ENCODE results near the gene SCFD2. TPM values are rescaled to one million over a fixed set of nuclear protein-coding genes. Genes with fewer than 3 reads are reported as not detected.
"Not testable (repeated sequence)": the region's sequence is repeated elsewhere in the genome, so short reads cannot be mapped to it uniquely, and the experiment has no call there.

The SCFD2 gene
- total RNA-seq, 2 experiments from 2014 or later, result 25.1 to 27.2 TPM

- ATAC-seq (no peak), DNase-seq (no peak)
- H3K4me3 Mint-ChIP-seq, result no peak overlapping the region
- peaks cover 12% of the 10 kb centered on the region for H3K36me3 Mint-ChIP-seq (ENCODE audit: low read depth)
- H3K9me3 Mint-ChIP-seq (ENCODE audit: insufficient read depth), result no peaks in the 10 kb centered on the region
- ChIA-PET CTCF (no interaction called here), POLR2A (no interaction called here)
- no peak overlapping the region for H3K27ac Mint-ChIP-seq
- H3K27me3 Mint-ChIP-seq (ENCODE audit: low read depth), result no peaks in the 10 kb centered on the region
- H3K4me1 Mint-ChIP-seq (ENCODE audit: low read depth), result peaks cover 6% of the 10 kb centered on the region
These were observed 218.2 kb downstream of the SCFD2 start for GRCh38 chr4:53147711-53148110.

- Mint-ChIP-seq H3K27ac (no peak overlapping the region), H3K4me1 (ENCODE audit: low read depth) (peaks cover 6% of the 10 kb centered on the region), H3K4me3 (no peak overlapping the region), H3K9me3 (ENCODE audit: insufficient read depth) (no peaks in the 10 kb centered on the region), H3K27me3 (ENCODE audit: low read depth) (no peaks in the 10 kb centered on the region), H3K36me3 (ENCODE audit: low read depth) (peaks cover 12% of the 10 kb centered on the region)
- ATAC-seq, result no peak
- ChIA-PET POLR2A (no interaction called here), CTCF (no interaction called here)
- DNase-seq, result no peak
These were observed 218.7 kb downstream of the SCFD2 start for GRCh38 chr4:53147197-53147596.

- H3K36me3 Mint-ChIP-seq (ENCODE audit: low read depth), result peaks cover 27% of the 10 kb centered on the region
- H3K4me3 Mint-ChIP-seq, result no peak overlapping the region
- H3K9me3 Mint-ChIP-seq (ENCODE audit: insufficient read depth), result no peaks in the 10 kb centered on the region
- H3K4me1 Mint-ChIP-seq (ENCODE audit: low read depth), result peaks cover 7% of the 10 kb centered on the region
- ChIA-PET POLR2A (no interaction called here), CTCF (no interaction called here)
- no peaks in the 10 kb centered on the region for H3K27me3 Mint-ChIP-seq (ENCODE audit: low read depth)
- H3K27ac Mint-ChIP-seq, result no peak overlapping the region
- ATAC-seq, result no peak
- no peak for DNase-seq
These were observed 224.6 kb downstream of the SCFD2 start for GRCh38 chr4:53141308-53141707.

GRCh38 chr4:53139256-53139655 lies 226.6 kb downstream of the SCFD2 start:
- H3K9me3 Mint-ChIP-seq (ENCODE audit: insufficient read depth); DNase-seq; H3K27me3 Mint-ChIP-seq (ENCODE audit: low read depth); ATAC-seq; H3K27ac Mint-ChIP-seq; H3K4me1 Mint-ChIP-seq (ENCODE audit: low read depth); CTCF ChIA-PET; H3K4me3 Mint-ChIP-seq; POLR2A ChIA-PET: not testable (repeated sequence)
- H3K36me3 Mint-ChIP-seq (ENCODE audit: low read depth), result peaks cover 20% of the 10 kb centered on the region

- Mint-ChIP-seq H3K36me3 (ENCODE audit: low read depth) (peaks cover 26% of the 10 kb centered on the region), H3K27me3 (ENCODE audit: low read depth) (no peaks in the 10 kb centered on the region), H3K4me1 (ENCODE audit: low read depth) (peaks cover 7% of the 10 kb centered on the region), H3K4me3 (no peak overlapping the region), H3K27ac (no peak overlapping the region), H3K9me3 (ENCODE audit: insufficient read depth) (peaks cover 7% of the 10 kb centered on the region)
- CTCF ChIA-PET, result no interaction called here
- no peak for ATAC-seq
- POLR2A ChIA-PET, result no interaction called here
- no peak for DNase-seq
These were observed 228.4 kb downstream of the SCFD2 start for GRCh38 chr4:53137468-53137867.

GRCh38 chr4:53136954-53137353 lies 228.9 kb downstream of the SCFD2 start:
- Mint-ChIP-seq H3K4me1 (ENCODE audit: low read depth) (peaks cover 7% of the 10 kb centered on the region), H3K4me3 (no peak overlapping the region), H3K27ac (no peak overlapping the region), H3K9me3 (ENCODE audit: insufficient read depth) (peaks cover 7% of the 10 kb centered on the region), H3K27me3 (ENCODE audit: low read depth) (no peaks in the 10 kb centered on the region), H3K36me3 (ENCODE audit: low read depth) (peaks cover 23% of the 10 kb centered on the region)
- ChIA-PET POLR2A (interaction anchor here (0.6 kb wide), 1 partner anchor 9 kb away, joined by 3 read pairs; no protein-coding TSS in a partner anchor), CTCF (no interaction called here)
- ATAC-seq (no peak), DNase-seq (no peak)

- POLR2A ChIA-PET, result no interaction called here
- CTCF ChIA-PET, result interaction anchor here (0.6 kb wide), 1 partner anchor 67 kb away, joined by 3 read pairs; no protein-coding TSS in a partner anchor
- no peak overlapping the region for H3K4me3 Mint-ChIP-seq
- no peak for ATAC-seq
- no peaks in the 10 kb centered on the region for H3K27me3 Mint-ChIP-seq (ENCODE audit: low read depth)
- no peak for DNase-seq
- peaks cover 10% of the 10 kb centered on the region for H3K36me3 Mint-ChIP-seq (ENCODE audit: low read depth)
- peaks cover 7% of the 10 kb centered on the region for H3K9me3 Mint-ChIP-seq (ENCODE audit: insufficient read depth)
- no peak overlapping the region for H3K27ac Mint-ChIP-seq
- no peaks in the 10 kb centered on the region for H3K4me1 Mint-ChIP-seq (ENCODE audit: low read depth)
These were observed 233.5 kb downstream of the SCFD2 start for GRCh38 chr4:53132132-53132891.

GRCh38 chr4:53131562-53131925 lies 234.3 kb downstream of the SCFD2 start:
- DNase-seq (no peak), ATAC-seq (no peak)
- no peaks in the 10 kb centered on the region for H3K27me3 Mint-ChIP-seq (ENCODE audit: low read depth)
- peaks cover 7% of the 10 kb centered on the region for H3K9me3 Mint-ChIP-seq (ENCODE audit: insufficient read depth)
- H3K36me3 Mint-ChIP-seq (ENCODE audit: low read depth), result peaks cover 10% of the 10 kb centered on the region
- H3K4me3 Mint-ChIP-seq, result no peak overlapping the region
- no peaks in the 10 kb centered on the region for H3K4me1 Mint-ChIP-seq (ENCODE audit: low read depth)
- CTCF ChIA-PET, result no interaction called here
- POLR2A ChIA-PET, result no interaction called here
- no peak overlapping the region for H3K27ac Mint-ChIP-seq

GRCh38 chr4:53130896-53131561 lies 234.8 kb downstream of the SCFD2 start:
- CTCF ChIA-PET, result no interaction called here
- no peak overlapping the region for H3K4me3 Mint-ChIP-seq
- no peaks in the 10 kb centered on the region for H3K4me1 Mint-ChIP-seq (ENCODE audit: low read depth)
- H3K27ac Mint-ChIP-seq, result no peak overlapping the region
- POLR2A ChIA-PET, result no interaction called here
- H3K27me3 Mint-ChIP-seq (ENCODE audit: low read depth), result no peaks in the 10 kb centered on the region
- peaks cover 10% of the 10 kb centered on the region for H3K36me3 Mint-ChIP-seq (ENCODE audit: low read depth)
- DNase-seq (no peak), ATAC-seq (no peak)
- peaks cover 7% of the 10 kb centered on the region for H3K9me3 Mint-ChIP-seq (ENCODE audit: insufficient read depth)

GRCh38 chr4:53128706-53129357 lies 237.0 kb downstream of the SCFD2 start:
- ATAC-seq, result no peak
- no peak for DNase-seq
- CTCF ChIA-PET, result no interaction called here

GRCh38 chr4:53128231-53128630 lies 237.6 kb downstream of the SCFD2 start:
- Mint-ChIP-seq H3K27me3 (ENCODE audit: low read depth) (no peaks in the 10 kb centered on the region), H3K4me1 (ENCODE audit: low read depth) (no peaks in the 10 kb centered on the region), H3K27ac (no peak overlapping the region), H3K36me3 (ENCODE audit: low read depth) (peaks cover 5% of the 10 kb centered on the region), H3K4me3 (no peak overlapping the region), H3K9me3 (ENCODE audit: insufficient read depth) (no peaks in the 10 kb centered on the region)
- CTCF ChIA-PET, result no interaction called here
- DNase-seq, result no peak
- POLR2A ChIA-PET, result interaction anchor here (0.6 kb wide), 1 partner anchor 9 kb away, joined by 3 read pairs; no protein-coding TSS in a partner anchor
- ATAC-seq, result no peak

More at GRCh38 chr4:53128706-53129357, 237.0 kb downstream of the SCFD2 start:
- POLR2A ChIA-PET, result interaction anchor here (0.6 kb wide), 1 partner anchor 8 kb away, joined by 3 read pairs; no protein-coding TSS in a partner anchor
- Mint-ChIP-seq H3K4me1 (ENCODE audit: low read depth) (no peaks in the 10 kb centered on the region), H3K36me3 (ENCODE audit: low read depth) (peaks cover 8% of the 10 kb centered on the region), H3K27ac (no peak overlapping the region), H3K27me3 (ENCODE audit: low read depth) (no peaks in the 10 kb centered on the region), H3K4me3 (no peak overlapping the region), H3K9me3 (ENCODE audit: insufficient read depth) (peaks cover 2% of the 10 kb centered on the region)

- Mint-ChIP-seq H3K27ac (no peak overlapping the region), H3K27me3 (ENCODE audit: low read depth) (no peaks in the 10 kb centered on the region), H3K4me3 (no peak overlapping the region), H3K36me3 (ENCODE audit: low read depth) (peaks cover 2% of the 10 kb centered on the region), H3K4me1 (ENCODE audit: low read depth) (no peaks in the 10 kb centered on the region), H3K9me3 (ENCODE audit: insufficient read depth) (no peaks in the 10 kb centered on the region)
- DNase-seq (no peak), ATAC-seq (no peak)
- POLR2A ChIA-PET, result no interaction called here
- CTCF ChIA-PET, result no interaction called here
These were observed 238.5 kb downstream of the SCFD2 start for GRCh38 chr4:53127365-53127764.

All from activated CD8-positive, alpha-beta T cell treated with anti-CD3 and anti-CD28 coated beads, Interleukin-2, amount 10 ng/mL, durations not matched to agents 7 days and 5 days (primary cell).